Stimulated activated CD4-positive, alpha-beta T cell treated with anti-CD3 and anti-CD28 coated beads, Interleukin-15, amount 100 ng/mL, for 48 hours (primary cell): ENCODE data around the gene MOCS2.
"Not testable (repeated sequence)": the region's sequence is repeated elsewhere in the genome, so short reads cannot be mapped to it uniquely, and the experiment has no call there.

Experiments used
- DNase-seq, 2 donors: peaks; one replicate each; pipeline ENCODE4 v3.0.0-alpha.2; 2020; ENCODE audit warnings: low read depth in 2 of 2

The MOCS2 gene, protein sequence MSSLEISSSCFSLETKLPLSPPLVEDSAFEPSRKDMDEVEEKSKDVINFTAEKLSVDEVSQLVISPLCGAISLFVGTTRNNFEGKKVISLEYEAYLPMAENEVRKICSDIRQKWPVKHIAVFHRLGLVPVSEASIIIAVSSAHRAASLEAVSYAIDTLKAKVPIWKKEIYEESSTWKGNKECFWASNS

GRCh38 chr5:53109443-53110127 is at the start of gene MOCS2:
Gene MOCS2 (minus strand): TSS chr5:53109757. CDS start chr5:53107174, 2,583 bp downstream.
- peak; percentile 82 to 85 for DNase-seq

GRCh38 chr5:53151713-53152458 is 42.3 kb upstream of the MOCS2 start:
- no peak for DNase-seq

DNA sequence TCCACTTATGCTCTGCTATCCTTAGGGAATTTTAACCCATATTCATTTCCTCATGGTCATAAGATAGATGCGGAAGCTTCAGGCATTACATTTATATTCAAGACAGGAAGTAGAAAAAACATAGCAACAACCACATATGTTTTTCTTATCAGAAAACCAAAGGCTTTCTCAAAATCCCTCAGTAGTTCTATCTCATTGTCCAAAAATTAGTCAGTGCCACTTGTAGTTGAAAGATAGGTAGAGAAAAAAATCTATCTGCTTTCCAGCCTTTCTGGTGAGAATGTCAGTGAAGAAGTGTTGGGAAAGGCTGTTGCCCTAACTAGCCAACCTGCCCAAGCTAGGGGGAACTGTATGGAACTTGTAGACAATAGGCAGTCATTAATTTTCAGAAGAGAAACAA is 23.5 kb upstream of the MOCS2 start:
- no peak for DNase-seq

DNA sequence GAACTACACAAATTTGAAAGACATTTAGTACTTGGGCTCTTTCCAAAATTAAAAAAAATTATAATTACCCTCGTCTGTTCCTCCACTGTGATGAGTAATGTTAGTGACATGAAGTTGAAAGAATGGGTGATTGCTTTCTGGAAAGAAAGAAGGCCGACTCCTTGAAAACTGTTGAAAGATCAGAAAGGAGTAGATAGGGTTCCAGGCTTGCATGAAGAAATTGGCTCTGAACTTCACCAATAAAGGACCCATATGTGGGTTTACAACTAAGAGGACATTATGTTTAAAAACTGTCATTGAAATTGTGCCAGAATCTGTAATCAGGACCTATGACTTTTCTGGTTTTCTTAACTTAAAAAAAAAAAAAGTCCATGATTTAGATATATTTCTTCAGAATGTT is 20.7 kb upstream of the MOCS2 start:
- no peak for DNase-seq

DNA sequence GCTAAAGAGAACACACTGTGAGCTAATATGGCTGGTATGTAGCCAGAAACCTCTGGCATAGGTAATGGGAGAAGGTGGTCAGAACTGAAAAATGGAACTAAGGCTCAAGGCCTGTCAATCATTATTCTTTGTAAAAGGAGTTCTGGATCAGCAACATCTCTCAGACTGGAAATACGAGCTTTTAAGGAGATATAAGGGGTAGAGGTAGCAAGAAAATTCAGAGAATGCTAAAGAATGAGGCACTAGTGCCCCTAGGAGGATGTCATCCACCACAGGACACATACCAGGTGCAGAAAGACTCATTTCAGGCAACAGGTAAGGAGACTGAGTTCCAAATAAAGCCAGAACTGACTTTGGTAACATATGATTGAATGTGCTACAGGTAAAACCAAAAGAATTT is 18.9 kb upstream of the MOCS2 start:
- DNase-seq = no peak

DNA sequence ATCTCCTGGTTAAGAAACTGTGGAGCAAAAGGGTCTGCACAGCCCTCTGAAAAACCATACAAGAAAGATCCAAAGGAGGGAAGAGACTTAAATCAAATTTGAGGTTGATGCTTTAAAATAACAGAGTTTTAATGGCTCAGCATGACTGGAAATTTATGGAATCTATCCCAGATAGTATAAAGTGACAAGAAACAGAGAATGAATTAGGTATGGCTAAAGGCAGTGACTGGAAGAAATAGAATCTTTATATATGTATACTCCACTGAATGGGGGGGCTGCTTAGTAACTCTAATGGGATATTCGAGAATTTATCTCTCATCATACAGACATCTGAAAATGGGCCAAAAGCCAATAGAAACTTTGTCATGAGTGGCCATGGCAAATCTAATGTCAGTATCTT is 17.6 kb upstream of the MOCS2 start:
- DNase-seq = no peak

- no peak for DNase-seq
These were observed 17.0 kb upstream of the MOCS2 start for GRCh38 chr5:53126521-53126920.

GRCh38 chr5:53123702-53124101 is 14.1 kb upstream of the MOCS2 start:
- DNase-seq = no peak

DNA sequence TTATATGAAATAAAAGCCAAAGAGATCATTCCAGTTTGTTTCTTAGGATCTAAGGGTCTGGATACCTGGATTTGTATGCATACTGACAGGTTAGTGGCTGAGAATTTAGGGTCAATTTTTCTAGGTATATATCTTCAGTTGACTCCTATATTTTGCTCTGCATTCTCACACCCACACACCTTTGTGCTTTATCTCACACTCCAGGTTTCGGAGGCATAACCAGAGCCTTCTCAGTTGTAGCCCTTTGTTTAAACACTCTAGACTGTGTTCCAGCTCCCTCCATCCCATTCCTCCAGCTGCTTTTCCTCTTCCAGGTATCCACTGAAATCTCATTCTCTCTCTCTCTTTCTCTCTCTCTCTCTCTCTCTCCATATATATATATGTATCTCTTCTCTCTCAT is 10.6 kb upstream of the MOCS2 start:
- no peak for DNase-seq

DNA sequence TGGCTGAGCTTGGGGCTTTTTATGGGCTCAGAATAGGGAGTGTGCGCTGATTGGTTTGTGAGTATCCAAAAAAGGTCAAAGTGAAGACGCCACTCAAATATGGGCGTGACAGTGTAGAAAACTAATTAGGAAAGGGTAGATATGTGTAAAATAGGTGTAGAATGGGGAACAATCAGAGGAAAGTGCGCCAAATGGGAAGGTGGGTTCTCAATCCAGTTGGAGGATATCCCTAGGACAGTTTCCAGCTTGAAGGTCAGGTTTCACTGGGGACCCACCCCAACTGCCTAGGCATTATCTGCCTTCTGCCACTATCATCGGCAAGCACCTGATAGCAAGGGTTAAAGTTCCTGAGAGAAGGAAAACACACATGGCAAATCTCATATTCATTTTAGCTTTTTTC is 9.3 kb upstream of the MOCS2 start:
- DNase-seq = no peak

DNA sequence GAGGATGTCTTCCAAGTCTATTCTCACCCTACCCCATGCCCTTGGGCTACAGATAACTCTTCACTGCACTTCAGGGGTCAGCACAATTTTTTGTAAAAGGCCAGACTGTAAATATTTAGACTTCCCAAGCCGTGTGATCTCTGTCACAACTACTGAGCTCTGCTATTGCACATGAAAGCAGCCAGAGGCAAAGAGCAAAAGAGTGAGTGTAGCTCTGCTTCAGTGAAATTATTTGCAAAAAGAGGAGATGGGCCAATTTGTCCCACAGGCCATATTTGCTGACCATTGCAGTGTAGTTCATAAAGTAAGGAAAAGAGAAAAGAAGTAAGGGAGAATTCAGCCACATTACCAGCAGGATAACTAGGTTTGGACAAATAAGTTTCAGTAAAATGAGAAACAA is 7.0 kb upstream of the MOCS2 start:
- no peak for DNase-seq

GRCh38 chr5:53114988-53115387 is 5.4 kb upstream of the MOCS2 start:
- no peak for DNase-seq

DNA sequence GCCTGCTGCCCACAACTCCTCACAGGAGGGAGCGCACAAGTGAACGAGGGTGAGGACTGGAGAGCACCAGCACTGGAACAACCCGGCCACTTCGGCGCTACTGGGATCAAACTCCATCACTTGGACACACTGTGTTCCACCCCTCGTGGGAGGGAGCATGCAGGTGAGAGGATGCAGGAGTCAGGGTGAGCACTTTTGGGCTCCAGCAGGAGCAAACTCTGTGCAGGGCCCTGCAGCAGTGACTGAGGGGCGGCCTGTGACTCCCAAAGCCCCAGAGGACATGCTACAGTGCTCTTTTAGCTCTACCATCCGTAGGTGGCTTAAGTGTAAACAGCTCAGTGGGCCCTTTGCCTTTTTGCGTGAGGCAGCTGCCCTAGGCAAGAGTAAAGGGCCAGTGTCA is 4.4 kb upstream of the MOCS2 start:
- no peak for DNase-seq

DNA sequence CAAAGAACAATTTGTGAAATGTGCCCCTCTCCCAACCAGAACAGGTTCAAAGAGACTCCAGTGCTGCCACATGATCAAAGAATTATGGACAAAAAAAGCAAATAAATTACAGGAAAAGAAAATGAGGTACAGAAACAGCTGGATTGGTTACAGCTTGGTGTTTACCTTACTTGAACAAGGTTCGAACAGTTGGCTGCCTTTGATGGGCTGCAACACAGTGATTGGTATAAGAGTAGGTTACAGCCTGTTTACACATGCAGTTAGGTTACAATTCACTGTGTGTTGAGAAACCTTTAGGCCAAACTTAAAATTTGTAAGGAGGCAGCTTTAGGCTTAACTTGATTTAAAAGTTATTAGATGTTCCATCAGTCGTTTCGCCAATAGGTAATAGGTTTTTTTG is 3.4 kb upstream of the MOCS2 start:
- DNase-seq = no peak

DNA sequence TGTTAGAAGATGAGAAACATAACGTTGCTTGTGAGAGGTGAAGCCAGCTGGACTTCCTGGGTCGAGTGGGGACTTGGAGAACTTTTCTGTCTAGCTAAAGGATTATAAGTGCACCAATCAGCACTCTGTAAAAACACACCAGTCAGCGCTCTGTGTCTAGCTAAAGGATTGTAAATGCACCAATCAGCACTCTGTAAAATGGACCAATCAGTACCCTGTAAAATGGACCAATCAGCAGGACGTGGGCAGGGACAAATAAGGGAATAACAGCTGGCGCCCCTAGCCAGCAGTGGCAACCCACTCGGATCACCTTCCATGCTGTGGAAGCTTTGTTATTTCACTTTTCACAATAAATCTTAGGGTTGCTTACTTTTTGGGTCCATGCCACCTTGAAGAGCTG is 2.8 kb upstream of the MOCS2 start:
- not testable (repeated sequence) for DNase-seq

GRCh38 chr5:53111139-53111538 is 1.6 kb upstream of the MOCS2 start:
- no peak for DNase-seq

GRCh38 chr5:53110156-53110555 is 599 bp upstream of the MOCS2 start:
- DNase-seq = no peak

DNA sequence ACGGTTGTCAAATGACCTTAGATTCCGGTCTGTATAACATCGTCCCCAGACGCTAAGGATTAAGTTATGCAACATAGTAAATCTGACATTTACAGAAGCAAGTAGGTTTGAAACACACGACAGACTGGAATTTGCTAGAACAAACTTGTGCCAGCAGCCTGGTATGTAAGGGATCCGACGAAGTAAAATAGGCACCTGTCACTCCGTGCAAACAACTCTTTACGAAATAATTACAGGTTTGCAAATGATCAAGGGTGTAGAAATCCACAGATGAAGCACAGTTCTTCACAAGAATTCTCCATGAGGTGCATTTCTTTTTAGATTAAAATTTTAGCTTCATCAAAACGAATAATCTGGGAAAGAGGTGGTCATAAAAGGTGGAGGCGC is 508 bp downstream of the MOCS2 start:
- no peak for DNase-seq

DNA sequence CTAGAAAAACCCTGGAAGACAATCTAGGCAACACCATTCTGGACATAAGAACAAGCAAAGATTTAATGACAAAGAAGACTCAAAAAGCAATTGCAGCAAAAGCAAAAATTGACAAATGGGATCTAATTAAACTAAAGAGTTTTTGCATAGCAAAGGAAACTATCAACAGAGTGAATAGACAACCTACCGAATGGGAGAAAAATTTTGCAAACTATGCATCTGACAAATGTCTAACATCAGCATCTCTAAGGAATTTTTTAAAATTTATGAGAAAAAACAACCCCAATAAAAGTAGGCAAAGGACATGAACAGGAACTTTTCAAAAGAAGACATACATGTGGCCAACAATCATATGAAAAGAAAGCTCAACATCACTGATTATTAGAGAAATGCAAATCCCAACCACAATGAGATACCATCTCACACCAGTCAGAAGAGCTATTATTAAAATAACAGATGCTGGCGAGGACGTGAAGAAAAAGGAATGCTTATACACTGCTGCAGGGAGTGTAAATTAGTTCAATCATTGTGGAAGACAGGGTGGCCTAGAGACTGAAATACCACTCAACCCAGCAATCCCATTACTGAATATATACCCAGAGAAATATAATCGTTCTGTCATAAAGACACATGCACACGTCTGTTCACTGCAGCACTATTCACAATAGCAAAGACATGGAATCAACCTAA is 3.8 kb downstream of the MOCS2 start:
- DNase-seq = no peak

DNA sequence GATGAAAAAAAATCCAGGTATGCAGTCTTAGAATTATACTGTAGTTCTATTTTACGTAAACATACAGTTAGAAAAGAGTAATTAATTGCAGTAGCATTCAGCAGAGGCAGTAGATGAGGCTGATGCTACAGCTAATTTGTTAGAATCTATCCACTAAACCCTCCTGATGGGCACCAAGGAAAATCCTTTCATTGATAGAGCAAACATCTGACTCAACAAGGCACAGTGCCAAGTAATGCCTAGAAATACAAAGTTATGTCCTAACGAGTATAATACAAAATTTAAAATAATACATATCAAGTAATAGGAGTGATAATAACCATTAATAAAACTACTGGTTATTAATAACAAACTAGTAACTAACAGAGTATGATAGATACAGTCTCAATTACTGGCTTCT is 9.0 kb downstream of the MOCS2 start:
- DNase-seq = no peak

DNA sequence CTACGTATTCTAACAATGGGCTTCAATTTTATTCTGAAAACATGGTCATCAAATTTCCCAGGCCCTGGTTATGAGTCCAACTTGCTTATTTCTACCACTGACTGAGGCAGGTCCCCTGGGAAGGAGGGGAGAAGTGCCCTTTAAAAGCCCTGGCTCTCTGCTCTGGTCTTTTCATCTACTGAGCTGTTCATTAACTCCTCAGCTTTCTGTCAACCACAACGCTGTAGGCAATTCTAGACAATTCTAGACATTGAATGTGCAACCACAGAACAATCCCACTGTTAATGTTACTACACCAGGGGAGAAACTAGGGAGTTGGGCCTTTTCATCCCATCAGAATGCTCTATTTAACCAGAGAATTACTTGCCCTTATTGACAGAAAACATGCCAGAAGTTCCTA is 10.0 kb downstream of the MOCS2 start:
- no peak for DNase-seq

DNA sequence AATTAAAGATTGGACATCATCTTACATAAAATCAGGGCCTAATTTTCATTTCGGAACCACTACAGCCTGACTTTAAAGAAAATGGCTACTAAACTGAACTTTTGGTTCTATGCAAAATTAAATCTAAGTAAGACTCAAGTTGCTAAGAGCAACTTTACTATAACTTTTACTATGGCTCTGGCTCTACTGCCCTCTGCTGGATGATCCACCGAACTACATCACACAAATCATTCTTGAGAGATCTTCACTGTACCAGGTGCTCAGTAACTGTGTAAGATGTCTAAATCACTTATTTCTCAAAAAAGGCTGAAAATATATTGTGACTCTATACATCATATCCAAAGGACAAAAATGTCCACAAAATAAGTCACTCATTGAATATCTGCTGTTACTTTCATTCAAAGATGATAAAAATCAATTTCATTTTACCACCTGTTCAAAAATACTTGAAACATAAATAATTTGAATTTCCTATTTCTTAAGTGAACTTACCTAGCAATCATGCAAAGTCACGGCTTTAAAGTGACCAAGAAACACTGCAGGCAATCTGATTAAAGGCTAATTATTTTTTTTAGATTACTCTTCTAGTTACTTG is 13.5 kb downstream of the MOCS2 start:
- DNase-seq = peak; percentile 50
